DMS53 treated with DMSO at 0.1 percent for 48 hours (cell line): ENCODE data around the gene SPRED2.
"Not testable (repeated sequence)": the region's sequence is repeated elsewhere in the genome, so short reads cannot be mapped to it uniquely, and the experiment has no call there.

ENCODE experiments used
- DNase-seq: peaks from one replicate; lab custom pipeline; 2025; ENCODE audit not compliant: unreplicated experiment; lab: John Stamatoyannopoulos, UW

SPRED2 gene

GRCh38 chr2:65345631-65346030 is 86.8 kb downstream of the SPRED2 start:
- no peak for DNase-seq

DNA sequence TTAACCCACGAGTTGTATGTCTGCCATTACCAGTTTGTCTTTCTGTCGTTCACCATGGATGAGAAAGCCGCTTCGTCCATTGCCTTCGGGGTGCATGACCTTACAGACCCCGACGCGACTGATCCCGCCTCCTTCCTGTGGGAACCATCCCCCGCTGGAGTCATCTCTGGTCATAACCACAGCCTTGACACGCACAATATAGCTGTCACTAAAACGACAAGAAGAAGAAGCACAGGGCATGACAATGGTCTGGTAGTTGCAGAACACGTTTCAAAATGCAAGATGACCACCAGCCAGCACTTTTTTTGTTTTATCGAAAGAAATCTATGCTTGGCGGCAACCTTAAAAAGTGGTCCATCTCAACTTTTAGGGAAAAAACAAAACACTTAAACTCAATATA is 87.7 kb downstream of the SPRED2 start:
- DNase-seq: no peak

DNA sequence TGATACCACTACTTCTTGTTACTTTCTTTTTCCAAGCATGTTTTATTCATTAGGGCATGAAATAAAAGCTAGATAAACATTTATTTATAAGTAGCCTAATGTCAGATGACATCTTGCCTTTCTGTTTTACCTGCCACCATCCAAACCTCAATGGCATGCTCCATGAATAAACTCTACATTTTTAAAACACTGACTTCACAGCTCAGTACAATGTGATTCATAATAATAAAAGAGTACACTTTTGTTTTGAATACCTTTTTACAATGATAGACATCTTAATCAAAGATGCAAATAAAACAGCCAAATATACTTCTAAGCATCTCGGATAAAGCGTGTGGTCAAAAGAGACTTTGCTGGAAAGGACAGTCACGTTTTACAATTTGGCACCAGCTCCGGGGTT is 88.2 kb downstream of the SPRED2 start:
- no peak for DNase-seq

DNA sequence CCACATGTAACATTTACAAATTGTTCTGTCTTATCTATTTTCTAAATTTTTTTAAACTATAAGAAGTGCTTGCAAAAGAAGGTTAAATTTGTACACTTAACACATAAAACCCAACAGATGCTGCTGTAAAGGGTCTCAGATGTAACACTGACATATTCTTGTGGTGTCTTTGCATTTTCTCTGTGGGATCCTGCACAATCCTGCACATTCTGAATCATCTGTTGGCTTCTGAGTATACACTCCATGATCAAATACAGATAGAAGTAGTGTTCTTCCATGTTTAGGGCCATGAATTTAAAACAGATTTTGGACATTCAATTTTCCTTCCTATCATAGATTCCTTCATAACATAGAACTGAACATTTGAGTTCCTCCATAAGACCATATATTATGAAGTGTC is 89.0 kb downstream of the SPRED2 start:
- DNase-seq: no peak

DNA sequence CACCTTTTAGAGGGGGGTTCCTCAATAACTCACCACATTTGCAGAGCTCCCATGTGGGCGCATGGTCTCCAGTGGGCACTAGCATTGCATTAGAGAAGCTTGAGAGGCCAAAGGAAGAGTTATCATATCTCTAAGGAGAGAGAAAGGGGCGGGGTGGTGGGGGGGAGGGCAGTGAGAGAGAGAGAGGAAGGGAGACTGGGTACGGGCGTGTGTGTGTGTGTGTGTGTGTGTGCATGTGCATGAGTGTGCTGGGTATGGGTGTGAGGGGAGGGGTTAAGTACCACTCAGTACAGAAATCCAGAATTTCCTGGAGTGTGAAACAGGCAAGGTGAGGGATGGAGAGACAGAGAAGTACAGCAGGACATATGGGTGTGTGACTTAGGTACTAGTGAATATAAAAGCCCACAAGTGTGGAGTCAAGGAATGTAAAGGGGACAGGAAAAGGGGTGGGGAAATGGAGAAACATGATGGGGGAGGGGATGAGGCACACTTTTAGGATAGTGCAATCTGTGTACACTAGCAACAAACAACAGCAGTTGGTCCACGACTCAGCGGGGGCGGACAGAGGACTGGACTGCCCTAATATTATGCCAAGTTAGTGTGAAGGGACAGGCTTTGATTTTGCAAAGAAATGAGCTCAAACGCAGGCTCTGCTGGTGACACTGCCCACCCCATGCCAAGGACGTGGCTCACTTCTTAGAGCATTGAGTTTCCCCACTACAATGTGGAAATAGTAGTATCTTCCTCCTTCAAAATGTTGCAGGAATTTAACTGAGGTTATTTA is 91.3 kb downstream of the SPRED2 start:
- DNase-seq: no peak

GRCh38 chr2:65339648-65340047 is 92.8 kb downstream of the SPRED2 start:
- no peak for DNase-seq

GRCh38 chr2:65338830-65339495 is 93.4 kb downstream of the SPRED2 start:
- DNase-seq: not testable (repeated sequence)

DNA sequence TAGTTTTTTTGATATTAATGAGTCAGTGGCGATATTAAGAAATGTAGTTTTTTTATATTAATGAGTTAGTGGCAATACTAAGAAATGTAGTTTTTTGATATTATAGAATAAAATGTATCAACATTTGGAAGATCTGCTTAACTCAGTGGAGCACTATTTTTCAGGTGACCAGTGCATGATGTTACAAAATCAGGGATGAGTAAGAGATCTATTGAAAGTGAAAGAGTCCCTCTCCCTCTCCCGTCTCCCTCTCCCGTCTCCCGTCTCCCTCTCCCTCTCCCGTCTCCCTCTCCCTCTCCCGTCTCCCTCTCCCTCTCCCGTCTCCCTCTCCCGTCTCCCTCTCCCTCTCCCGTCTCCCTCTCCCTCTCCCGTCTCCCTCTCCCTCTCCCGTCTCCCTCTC is 94.5 kb downstream of the SPRED2 start:
- DNase-seq: not testable (repeated sequence)

- DNase-seq: no peak
Measured at GRCh38 chr2:65334714-65335113, 97.7 kb downstream of the SPRED2 start.

GRCh38 chr2:65331336-65332025 is 100.9 kb downstream of the SPRED2 start:
- DNase-seq: no peak

DNA sequence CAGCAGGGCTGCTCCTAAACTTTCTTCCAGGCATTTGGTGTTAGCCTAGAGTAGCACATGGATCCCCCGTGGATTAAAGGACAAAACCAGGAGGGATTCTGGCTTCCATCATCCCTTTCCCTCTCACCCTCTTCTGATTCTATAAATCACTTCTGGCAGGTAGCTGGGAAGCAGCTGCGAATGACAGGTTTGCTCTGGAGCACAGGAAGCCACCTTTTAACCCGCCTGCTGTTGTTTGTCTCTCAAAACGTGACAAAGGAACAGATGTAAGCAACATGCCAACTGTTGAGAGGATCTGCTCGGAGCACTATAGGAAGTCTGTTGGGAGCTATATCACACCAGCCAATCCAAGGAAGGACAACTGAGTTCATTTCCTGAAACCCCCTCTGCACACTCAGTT is 102.9 kb downstream of the SPRED2 start:
- DNase-seq: no peak

GRCh38 chr2:65326276-65326675 is 106.1 kb downstream of the SPRED2 start:
- DNase-seq: peak; percentile 67

- DNase-seq: no peak
Measured at GRCh38 chr2:65325066-65325465, 107.3 kb downstream of the SPRED2 start.

DNA sequence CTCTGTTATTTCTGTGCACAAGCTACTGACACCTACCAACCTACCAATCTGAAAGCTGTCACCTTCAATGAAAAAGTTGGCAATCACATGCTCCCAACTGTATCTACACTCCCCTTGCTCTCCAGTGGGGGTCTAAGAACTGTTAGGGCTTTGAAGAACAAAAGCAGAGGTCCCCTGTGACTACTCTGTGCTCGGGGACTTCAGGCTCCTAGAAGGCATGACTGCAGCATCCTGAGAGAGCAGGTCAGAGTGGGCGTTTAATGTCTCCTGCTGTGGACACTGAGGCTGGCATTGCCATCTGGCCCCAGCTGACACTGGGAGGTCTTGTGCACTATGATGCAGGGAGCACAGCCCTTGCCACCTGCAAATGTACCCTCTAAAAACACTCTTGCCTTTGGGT is 111.5 kb downstream of the SPRED2 start:
- no peak for DNase-seq

DNA sequence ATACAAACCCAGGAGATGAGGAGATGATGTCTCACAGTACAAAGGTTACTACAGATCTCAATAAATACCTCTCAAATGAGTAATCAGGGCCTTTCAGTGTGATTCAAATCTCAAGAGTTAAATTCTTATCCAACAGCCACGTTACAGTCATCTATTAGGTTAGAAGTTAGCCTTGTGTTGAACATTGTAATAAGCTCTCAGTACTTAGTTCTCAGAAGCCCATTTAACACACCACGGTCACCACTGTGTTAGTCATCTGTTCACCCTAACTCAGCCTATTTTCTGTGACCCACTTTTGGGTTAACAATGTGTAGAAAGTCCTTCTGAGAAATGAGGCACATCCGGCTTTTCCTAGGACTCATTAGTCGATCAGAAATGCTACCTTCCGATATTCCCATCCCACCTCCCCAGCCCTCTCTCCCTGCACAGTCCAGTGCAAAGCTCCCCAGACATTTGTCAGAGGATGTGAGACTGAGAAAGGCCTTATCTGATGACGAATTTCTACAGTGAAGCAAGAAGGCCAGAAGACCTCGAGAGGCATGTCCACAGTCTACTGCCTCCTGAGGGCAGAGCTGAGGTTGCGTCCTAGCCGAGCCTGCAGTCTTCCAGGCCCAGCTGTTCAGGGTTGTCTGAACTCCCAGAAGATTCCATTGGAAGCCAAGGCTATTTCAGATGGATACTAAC is 112.2 kb downstream of the SPRED2 start:
- no peak for DNase-seq

DNA sequence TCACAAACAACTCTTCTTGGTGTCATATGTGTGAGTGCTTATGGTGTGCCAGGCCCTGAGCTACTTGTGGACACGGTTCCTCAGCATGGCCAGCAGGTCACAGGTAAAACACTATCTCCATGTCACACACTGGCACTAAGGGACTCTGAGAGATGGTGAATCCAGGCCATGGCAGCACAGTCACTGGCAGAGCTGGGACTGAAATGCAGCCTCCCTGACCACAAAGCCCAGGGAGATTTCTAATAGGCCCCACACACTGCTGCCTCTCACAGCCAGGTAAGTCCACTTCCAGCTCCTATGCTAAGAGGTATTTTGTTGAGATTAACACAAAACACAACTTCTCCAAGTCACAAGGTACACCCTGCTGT is 112.7 kb downstream of the SPRED2 start:
- no peak for DNase-seq

GRCh38 chr2:65319072-65319673 is 113.2 kb downstream of the SPRED2 start:
- no peak for DNase-seq

- DNase-seq: no peak
Measured at GRCh38 chr2:65317841-65318240, 114.6 kb downstream of the SPRED2 start.

DNA sequence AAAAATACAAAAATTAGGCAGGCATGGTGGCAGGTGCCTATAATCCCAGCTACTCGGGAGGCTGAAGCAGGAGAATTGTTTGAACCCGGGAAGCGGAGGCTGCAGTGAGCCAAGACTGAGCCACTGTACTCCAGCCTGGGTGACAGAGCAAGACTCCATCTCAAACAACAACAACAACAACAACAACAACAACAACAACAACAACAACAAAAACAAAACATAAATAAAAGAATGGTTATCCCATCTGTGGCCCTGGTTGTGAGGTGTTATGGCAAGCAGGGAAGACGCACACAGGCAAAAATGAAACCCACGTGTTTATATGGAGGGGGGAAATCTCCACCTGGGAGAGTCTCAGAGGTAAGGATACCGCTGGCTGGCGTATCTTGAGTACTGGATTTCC is 115.0 kb downstream of the SPRED2 start:
- DNase-seq: not testable (repeated sequence)

GRCh38 chr2:65316072-65316471 is 116.3 kb downstream of the SPRED2 start:
- no peak for DNase-seq

GRCh38 chr2:65314801-65315441 is 117.5 kb downstream of the SPRED2 start:
- DNase-seq: no peak
